ENCODE results near the gene YBX1. TPM values are rescaled to one million over a fixed set of nuclear protein-coding genes. Genes with fewer than 3 reads are reported as not detected.
A peak's percentile ranks its signal among the peaks of the same experiment; 100 is the strongest.
"Not testable (repeated sequence)": the region's sequence is repeated elsewhere in the genome, so short reads cannot be mapped to it uniquely, and the experiment has no call there.

The YBX1 gene
- total RNA-seq, 2 donors from 2014 or later: 801 to 826 TPM

GRCh38 chr1:42675467-42675866, 6.8 kb upstream of the YBX1 start:
- Histone ChIP-seq H3K27me3 (no peaks in the 10 kb centered on the region), H3K9me3 (no peaks in the 10 kb centered on the region), H3K4me1 (peaks cover 0 to 12% of the 10 kb centered on the region in 2 donors), H3K27ac (peak overlapping the region in 1 of 2 donors; percentile 86), H3K36me3 (no peaks in the 10 kb centered on the region), H3K4me3 (no peak overlapping the region)
- no peak for DNase-seq (ENCODE audit: low spot score)
- TF ChIP-seq CTCF (IDR thresholded peaks at IDR 0.05): no peak

GRCh38 chr1:42676534-42677087, 5.6 kb upstream of the YBX1 start:
- no peak overlapping the region for H3K4me3 ChIP-seq
- peaks cover 0 to 23% of the 10 kb centered on the region in 2 donors for H3K4me1 ChIP-seq
- TF ChIP-seq CTCF (IDR thresholded peaks at IDR 0.05): no peak
- H3K27me3 ChIP-seq: no peaks in the 10 kb centered on the region
- no peaks in the 10 kb centered on the region for H3K9me3 ChIP-seq
- no peaks in the 10 kb centered on the region for H3K36me3 ChIP-seq
- no peak for DNase-seq (ENCODE audit: low spot score)
- H3K27ac ChIP-seq: peak overlapping the region in 1 of 2 donors; percentile 45

- Histone ChIP-seq H3K27ac (no peak overlapping the region), H3K9me3 (no peaks in the 10 kb centered on the region), H3K36me3 (no peaks in the 10 kb centered on the region), H3K4me1 (peaks cover 0 to 28% of the 10 kb centered on the region in 2 donors), H3K4me3 (no peak overlapping the region), H3K27me3 (no peaks in the 10 kb centered on the region)
- no peak for DNase-seq (ENCODE audit: low spot score)
- no peak for TF ChIP-seq CTCF (IDR thresholded peaks at IDR 0.05)
Measured at GRCh38 chr1:42679364-42679983, 2.7 kb upstream of the YBX1 start.

- H3K27me3 ChIP-seq: no peaks in the 10 kb centered on the region
- H3K27ac ChIP-seq: no peak overlapping the region
- no peaks in the 10 kb centered on the region for H3K9me3 ChIP-seq
- DNase-seq (ENCODE audit: low spot score): no peak
- no peak for TF ChIP-seq CTCF (IDR thresholded peaks at IDR 0.05)
- no peaks in the 10 kb centered on the region for H3K36me3 ChIP-seq
- H3K4me1 ChIP-seq: peaks cover 0 to 33% of the 10 kb centered on the region in 2 donors
- H3K4me3 ChIP-seq: no peak overlapping the region
Measured at GRCh38 chr1:42680055-42680454, 2.2 kb upstream of the YBX1 start.

GRCh38 chr1:42680921-42681683, 1.1 kb upstream of the YBX1 start:
- Histone ChIP-seq H3K9me3 (no peaks in the 10 kb centered on the region), H3K27me3 (no peaks in the 10 kb centered on the region), H3K4me1 (peaks cover 0 to 40% of the 10 kb centered on the region in 2 donors), H3K36me3 (no peaks in the 10 kb centered on the region), H3K4me3 (peak overlapping the region; percentile 90 to 95), H3K27ac (peak overlapping the region; percentile 97 to 98)
- no peak for DNase-seq (ENCODE audit: low spot score)
- TF ChIP-seq CTCF (IDR thresholded peaks at IDR 0.05): no peak

- not testable (repeated sequence) for H3K36me3 ChIP-seq; H3K9me3 ChIP-seq; DNase-seq (ENCODE audit: low spot score); H3K27me3 ChIP-seq
- H3K4me3 ChIP-seq: peak overlapping the region; percentile 90 to 95
- peaks cover 0 to 53% of the 10 kb centered on the region in 2 donors for H3K4me1 ChIP-seq
- peak overlapping the region; percentile 97 to 98 for H3K27ac ChIP-seq
Measured at GRCh38 chr1:42682484-42682738, 193 bp downstream of the YBX1 start.

Measured in right atrium auricular region (tissue), 2 donors.